ENCODE data around the gene ZDHHC8. TPM values are rescaled to one million over a fixed set of nuclear protein-coding genes. Genes with fewer than 3 reads are reported as not detected.

Gene ZDHHC8
- total RNA-seq, 4 donors from 2014 or later: 14.7 to 56.5 (median 17.1) TPM

DNA sequence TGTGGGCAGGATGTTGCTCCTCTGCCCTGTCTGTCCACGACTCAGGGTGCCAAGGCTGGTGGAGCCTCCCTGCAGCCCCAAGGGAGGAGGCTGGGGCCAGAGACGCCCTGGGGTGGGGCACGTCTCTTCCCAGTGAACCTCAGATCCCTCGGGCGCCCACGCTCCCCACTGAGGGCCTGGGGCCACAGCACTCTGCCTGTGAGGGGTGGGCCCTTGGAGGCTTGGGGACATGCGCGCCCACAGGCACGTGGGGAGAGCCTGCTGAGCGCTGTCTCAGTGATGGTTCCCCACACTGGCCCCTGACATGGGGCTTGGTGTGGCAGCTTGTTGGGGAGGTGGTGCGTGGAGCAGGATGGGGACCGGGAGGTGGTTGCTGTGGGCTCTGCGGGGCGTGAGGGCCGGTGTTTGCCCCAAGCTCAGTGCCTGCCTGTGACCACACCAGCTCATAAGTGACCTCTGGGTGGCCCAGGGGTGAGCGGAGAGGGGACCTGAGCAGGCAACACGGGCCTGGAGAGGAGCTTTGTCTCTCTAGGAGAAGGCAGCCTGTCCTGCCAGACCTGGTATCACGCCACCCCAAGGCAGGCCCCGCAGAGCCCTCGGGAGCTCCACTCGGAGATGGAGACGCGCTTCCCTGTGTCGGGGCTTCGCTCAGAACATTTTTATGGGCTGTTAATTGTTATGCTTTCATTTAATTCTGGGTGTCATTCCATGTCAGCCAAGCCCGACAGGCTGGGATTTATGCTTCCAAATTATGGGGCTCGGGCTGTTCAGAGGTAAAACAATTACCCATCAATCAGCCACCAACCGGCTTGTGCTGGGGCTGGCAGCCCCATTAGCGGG lies 46.7 kb downstream of the ZDHHC8 start:
- peaks cover 13% of the 10 kb centered on the region for H3K27me3 ChIP-seq
- no peak for DNase-seq
- TF ChIP-seq EP300 (IDR thresholded peaks at IDR 0.05; ENCODE audit: low read depth) (no peak), POLR2A (IDR thresholded peaks at IDR 0.05) (no peak)
- no peaks in the 10 kb centered on the region for H3K4me1 ChIP-seq
- no peaks in the 10 kb centered on the region for H3K36me3 ChIP-seq
- intact Hi-C loops (cut with DNase I; ENCODE audit: low total_unique reads) (no loop called here), in situ Hi-C loops (cut with MboI; ENCODE audit: low pct_ligation_motif_present in 1 of 4, low pct_unique_long_range_greater_than_20kb in 1 of 4, low sequenced_read_pairs in 3 of 4) (no loop called here)
- H3K9me3 ChIP-seq: no peaks in the 10 kb centered on the region
- no peak overlapping the region for H3K4me3 ChIP-seq
- 59% methylated on average over 29 of the region's 29 CpGs; no CpG with 5 or more reads in 1 of the 2 donors for WGBS, 2 donors (ENCODE audit: low coverage in 1 of 2)
- no peak overlapping the region for H3K27ac ChIP-seq

DNA sequence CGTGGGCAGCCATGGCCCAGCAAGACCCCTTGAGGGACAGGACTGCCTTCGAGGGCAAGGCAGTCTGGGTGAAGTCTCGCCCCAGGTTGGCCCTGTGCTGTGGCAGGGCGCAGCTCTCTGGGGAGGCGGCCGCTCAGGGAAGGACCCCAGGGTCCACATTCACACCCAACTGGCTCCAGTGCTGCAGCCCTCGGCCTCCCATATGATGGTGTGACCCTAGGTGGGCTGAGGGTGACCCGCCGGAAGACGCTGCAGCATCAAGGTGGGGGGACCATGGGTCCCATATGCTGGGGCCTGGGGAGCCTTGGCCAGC lies 47.3 kb downstream of the ZDHHC8 start:
- TF ChIP-seq POLR2AphosphoS5 (IDR thresholded peaks at IDR 0.05): no peak
- TF ChIP-seq, protein P1, sequence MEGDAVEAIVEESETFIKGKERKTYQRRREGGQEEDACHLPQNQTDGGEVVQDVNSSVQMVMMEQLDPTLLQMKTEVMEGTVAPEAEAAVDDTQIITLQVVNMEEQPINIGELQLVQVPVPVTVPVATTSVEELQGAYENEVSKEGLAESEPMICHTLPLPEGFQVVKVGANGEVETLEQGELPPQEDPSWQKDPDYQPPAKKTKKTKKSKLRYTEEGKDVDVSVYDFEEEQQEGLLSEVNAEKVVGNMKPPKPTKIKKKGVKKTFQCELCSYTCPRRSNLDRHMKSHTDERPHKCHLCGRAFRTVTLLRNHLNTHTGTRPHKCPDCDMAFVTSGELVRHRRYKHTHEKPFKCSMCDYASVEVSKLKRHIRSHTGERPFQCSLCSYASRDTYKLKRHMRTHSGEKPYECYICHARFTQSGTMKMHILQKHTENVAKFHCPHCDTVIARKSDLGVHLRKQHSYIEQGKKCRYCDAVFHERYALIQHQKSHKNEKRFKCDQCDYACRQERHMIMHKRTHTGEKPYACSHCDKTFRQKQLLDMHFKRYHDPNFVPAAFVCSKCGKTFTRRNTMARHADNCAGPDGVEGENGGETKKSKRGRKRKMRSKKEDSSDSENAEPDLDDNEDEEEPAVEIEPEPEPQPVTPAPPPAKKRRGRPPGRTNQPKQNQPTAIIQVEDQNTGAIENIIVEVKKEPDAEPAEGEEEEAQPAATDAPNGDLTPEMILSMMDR (IDR thresholded peaks at IDR 0.05): no peak
- in situ Hi-C loops (cut with MboI; ENCODE audit: low pct_ligation_motif_present in 1 of 4, low pct_unique_long_range_greater_than_20kb in 1 of 4, low sequenced_read_pairs in 3 of 4) (no loop called here), intact Hi-C loops (cut with DNase I; ENCODE audit: low total_unique reads) (no loop called here)
- Histone ChIP-seq H3K36me3 (no peaks in the 10 kb centered on the region), H3K4me3 (no peak overlapping the region), H3K27me3 (peaks cover 13% of the 10 kb centered on the region), H3K4me1 (no peaks in the 10 kb centered on the region), H3K27ac (no peak overlapping the region), H3K9me3 (no peaks in the 10 kb centered on the region)
- DNase-seq: no peak
- 95% methylated on average over 6 of the region's 10 CpGs; no CpG with 5 or more reads in 1 of the 2 donors for WGBS, 2 donors (ENCODE audit: low coverage in 1 of 2)

DNA sequence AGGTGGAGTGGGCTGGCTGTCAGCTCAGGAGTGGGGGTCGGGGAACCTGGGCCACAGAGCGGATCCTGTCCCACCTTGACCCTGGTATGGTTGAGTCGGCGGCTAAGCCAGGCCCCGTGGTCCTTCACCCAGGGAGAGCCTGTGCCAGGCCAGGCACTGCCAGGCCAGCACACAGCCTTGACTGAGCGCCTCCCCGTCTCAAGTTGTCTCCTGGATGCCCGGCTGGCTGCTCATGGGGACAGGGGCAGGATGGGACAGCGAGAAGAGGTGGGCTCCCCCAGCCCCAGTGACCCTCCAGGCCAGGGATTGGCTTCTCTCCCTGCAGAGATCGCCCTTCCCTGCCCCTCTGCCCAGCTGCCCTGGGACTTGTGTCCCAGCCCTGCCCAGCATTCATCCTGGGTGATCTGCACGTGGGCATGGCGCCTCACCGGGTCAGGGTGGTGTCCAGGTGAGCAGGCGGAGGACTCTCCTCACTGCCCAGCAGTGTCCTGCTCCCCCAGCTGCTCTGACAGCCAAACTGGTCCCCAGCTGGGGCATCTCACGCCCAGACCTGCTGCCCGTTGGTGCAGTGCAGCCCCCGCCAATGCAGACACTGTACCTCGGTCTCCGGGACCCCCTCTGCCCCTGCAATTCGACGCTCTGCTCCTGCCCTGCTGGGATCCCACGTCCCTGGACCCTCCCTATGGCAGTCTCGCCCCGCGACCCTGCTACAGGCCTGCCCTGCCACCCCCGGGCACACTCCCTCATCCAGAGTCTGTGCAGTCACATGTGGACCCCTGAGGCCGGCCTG lies 48.0 kb downstream of the ZDHHC8 start:
- no peak overlapping the region for H3K27ac ChIP-seq
- intact Hi-C loops (cut with DNase I; ENCODE audit: low total_unique reads): no loop called here
- no peaks in the 10 kb centered on the region for H3K4me1 ChIP-seq
- no peaks in the 10 kb centered on the region for H3K36me3 ChIP-seq
- H3K27me3 ChIP-seq: peaks cover 15% of the 10 kb centered on the region
- 87% methylated on average over 27 of the region's 27 CpGs; no CpG with 5 or more reads in 1 of the 2 donors for WGBS, 2 donors (ENCODE audit: low coverage in 1 of 2)
- in situ Hi-C loops (cut with MboI; ENCODE audit: low pct_ligation_motif_present in 1 of 4, low pct_unique_long_range_greater_than_20kb in 1 of 4, low sequenced_read_pairs in 3 of 4): no loop called here
- no peaks in the 10 kb centered on the region for H3K9me3 ChIP-seq
- no peak for TF ChIP-seq POLR2AphosphoS5 (IDR thresholded peaks at IDR 0.05)
- TF ChIP-seq, protein P1 (IDR thresholded peaks at IDR 0.05): no peak
- TF ChIP-seq POLR2A (IDR thresholded peaks at IDR 0.05): no peak
- TF ChIP-seq EP300 (IDR thresholded peaks at IDR 0.05; ENCODE audit: low read depth): no peak
- H3K4me3 ChIP-seq: no peak overlapping the region
- no peak for DNase-seq

DNA sequence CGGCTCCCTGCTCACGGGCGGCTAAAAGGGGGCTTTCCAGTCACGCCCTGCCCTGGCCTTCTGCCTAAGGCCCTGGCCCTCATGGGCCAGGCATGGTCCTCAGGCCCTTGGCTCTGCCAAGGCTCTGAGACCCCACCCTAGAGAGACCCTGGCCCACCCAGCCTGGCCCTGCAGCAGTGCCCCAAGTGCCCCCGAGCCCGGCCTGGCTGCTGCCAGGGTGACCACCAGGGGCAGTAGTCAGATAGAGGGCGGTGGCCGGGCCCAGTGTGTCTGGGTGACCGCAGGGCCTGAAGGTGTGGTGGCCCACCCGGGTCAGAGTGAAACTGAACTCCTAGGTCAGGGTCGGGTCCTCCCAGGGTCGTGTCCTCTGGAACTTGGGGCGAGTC lies 48.6 kb downstream of the ZDHHC8 start:
- Histone ChIP-seq H3K27me3 (peaks cover 16% of the 10 kb centered on the region), H3K4me3 (no peak overlapping the region), H3K4me1 (no peaks in the 10 kb centered on the region), H3K36me3 (no peaks in the 10 kb centered on the region), H3K9me3 (no peaks in the 10 kb centered on the region), H3K27ac (no peak overlapping the region)
- in situ Hi-C loops (cut with MboI; ENCODE audit: low pct_ligation_motif_present in 1 of 4, low pct_unique_long_range_greater_than_20kb in 1 of 4, low sequenced_read_pairs in 3 of 4): no loop called here
- intact Hi-C loops (cut with DNase I; ENCODE audit: low total_unique reads): no loop called here
- WGBS, 2 donors (ENCODE audit: low coverage in 1 of 2): 90% methylated on average over 10 of the region's 13 CpGs; no CpG with 5 or more reads in 1 of the 2 donors
- TF ChIP-seq EP300 (IDR thresholded peaks at IDR 0.05; ENCODE audit: low read depth): no peak
- TF ChIP-seq POLR2A (IDR thresholded peaks at IDR 0.05): no peak
- TF ChIP-seq, protein P1 (IDR thresholded peaks at IDR 0.05): no peak
- no peak for TF ChIP-seq POLR2AphosphoS5 (IDR thresholded peaks at IDR 0.05)
- DNase-seq: no peak
